ENCODE measurements around the gene PARP3.

GRCh38 chr3:51938780-51939425, 3.3 kb upstream of the PARP3 start:
- TF ChIP-seq CBX8 (IDR thresholded peaks at IDR 0.05), result no peak
- TF ChIP-seq JUN (IDR thresholded peaks at IDR 0.05), result no peak
- TF ChIP-seq, protein P1, sequence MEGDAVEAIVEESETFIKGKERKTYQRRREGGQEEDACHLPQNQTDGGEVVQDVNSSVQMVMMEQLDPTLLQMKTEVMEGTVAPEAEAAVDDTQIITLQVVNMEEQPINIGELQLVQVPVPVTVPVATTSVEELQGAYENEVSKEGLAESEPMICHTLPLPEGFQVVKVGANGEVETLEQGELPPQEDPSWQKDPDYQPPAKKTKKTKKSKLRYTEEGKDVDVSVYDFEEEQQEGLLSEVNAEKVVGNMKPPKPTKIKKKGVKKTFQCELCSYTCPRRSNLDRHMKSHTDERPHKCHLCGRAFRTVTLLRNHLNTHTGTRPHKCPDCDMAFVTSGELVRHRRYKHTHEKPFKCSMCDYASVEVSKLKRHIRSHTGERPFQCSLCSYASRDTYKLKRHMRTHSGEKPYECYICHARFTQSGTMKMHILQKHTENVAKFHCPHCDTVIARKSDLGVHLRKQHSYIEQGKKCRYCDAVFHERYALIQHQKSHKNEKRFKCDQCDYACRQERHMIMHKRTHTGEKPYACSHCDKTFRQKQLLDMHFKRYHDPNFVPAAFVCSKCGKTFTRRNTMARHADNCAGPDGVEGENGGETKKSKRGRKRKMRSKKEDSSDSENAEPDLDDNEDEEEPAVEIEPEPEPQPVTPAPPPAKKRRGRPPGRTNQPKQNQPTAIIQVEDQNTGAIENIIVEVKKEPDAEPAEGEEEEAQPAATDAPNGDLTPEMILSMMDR (IDR thresholded peaks at IDR 0.05), result no peak
- no peak for TF ChIP-seq CBX2 (IDR thresholded peaks at IDR 0.05; ENCODE audit: borderline replicate concordance, low read depth)
- TF ChIP-seq NFE2L2 (conservative IDR thresholded peaks at IDR 0.05; ENCODE audit: low read length), result no peak
- TF ChIP-seq HMGXB4 (CRISPR knock-in tag; IDR thresholded peaks at IDR 0.05; ENCODE audit: borderline replicate concordance), result no peak
- no peak for TF ChIP-seq KDM1A (IDR thresholded peaks at IDR 0.05; ENCODE audit: low read depth)

All from A549 (cell line).